HCT116 (cell line): ENCODE data around the gene FFAR3.
"Not testable (repeated sequence)": the region's sequence is repeated elsewhere in the genome, so short reads cannot be mapped to it uniquely, and the experiment has no call there.

Experiments used
- CTCF ChIP-seq, 3 experiments: fragments of 200-600 bp in 1 of 3; sonication (generic) in 1 of 3; IDR thresholded peaks in 2 of 3; conservative IDR thresholded peaks in 1 of 3; 2 replicates each; pipeline ENCODE4 v1.5.1; 2012 to 2017; ENCODE audit warnings: low read depth in 2 of 3, low read length in 2 of 3, antibody characterized with exemption in 1 of 3, borderline replicate concordance in 1 of 3, control low read depth in 1 of 3, mild to moderate bottlenecking in 1 of 3, mixed read lengths in 1 of 3, mixed run types in 1 of 3, moderate library complexity in 1 of 3; ENCODE audit not compliant: insufficient read depth in 1 of 3
- EZH2 ChIP-seq: fragments of 200-600 bp; sonication (generic); IDR thresholded peaks from 2 replicates; pipeline ENCODE4 v1.6.1; 2017; ENCODE audit warnings: antibody characterized with exemption, mixed run types
- EZH2phosphoT487 ChIP-seq: fragments of 200-600 bp; IDR thresholded peaks from 2 replicates; pipeline ENCODE4 v1.6.1; 2018; ENCODE audit warnings: antibody characterized with exemption, borderline replicate concordance
- FOSL1 ChIP-seq: IDR thresholded peaks from 2 replicates; pipeline ENCODE4 v1.6.1; 2012; ENCODE audit warnings: low read depth
- POLR2A ChIP-seq: IDR thresholded peaks from 2 replicates; pipeline ENCODE4 v1.7.0; 2011; ENCODE audit warnings: borderline replicate concordance; ENCODE audit not compliant: insufficient read depth, insufficient read length; ENCODE audit errors: extremely low read depth
- POLR2AphosphoS5 ChIP-seq: IDR thresholded peaks from 2 replicates; pipeline ENCODE4 v1.6.1; 2011; ENCODE audit warnings: mild to moderate bottlenecking, low read depth, low read length, moderate library complexity
- RAD21 ChIP-seq: IDR thresholded peaks from 2 replicates; pipeline ENCODE4 v1.6.1; 2012; ENCODE audit warnings: low read depth, mild to moderate bottlenecking
- REST ChIP-seq: IDR thresholded peaks from 2 replicates; pipeline ENCODE4 v1.6.1; 2012; ENCODE audit warnings: low read depth
- SIN3A ChIP-seq: IDR thresholded peaks from 2 replicates; pipeline ENCODE4 v1.6.1; 2012; ENCODE audit warnings: low read depth
- SP1 ChIP-seq: IDR thresholded peaks from 2 replicates; pipeline ENCODE4 v1.6.1; 2012; ENCODE audit warnings: low read depth
- ZFX ChIP-seq: fragments of 450-650 bp; IDR thresholded peaks from 2 replicates; pipeline ENCODE4 v1.6.1; 2017
- ZNF274 ChIP-seq: fragments of 200-500 bp; sonication (Bioruptor generic); IDR thresholded peaks from 2 replicates; pipeline ENCODE4 v1.6.1; 2014; ENCODE audit warnings: mild to moderate bottlenecking, low read depth, low read length, inconsistent platforms

- TF ChIP-seq POLR2AphosphoS5; CTCF (IDR thresholded peaks at IDR 0.05 in 2 of 3, conservative IDR thresholded peaks at IDR 0.05 in 1 of 3; ENCODE audit: borderline replicate concordance in 1 of 3, insufficient read depth in 1 of 3, low read depth in 2 of 3, low read length in 2 of 3); SIN3A; EZH2; SP1; ZNF274; REST; POLR2A; EZH2phosphoT487; ZFX; FOSL1; RAD21: not testable (repeated sequence)
Observed at GRCh38 chr19:35401416-35401815, 43.2 kb downstream of the FFAR3 start.
